ENCODE results near the gene SYNPO2.
"Not testable (repeated sequence)": the region's sequence is repeated elsewhere in the genome, so short reads cannot be mapped to it uniquely, and the experiment has no call there.

Gene SYNPO2

DNA sequence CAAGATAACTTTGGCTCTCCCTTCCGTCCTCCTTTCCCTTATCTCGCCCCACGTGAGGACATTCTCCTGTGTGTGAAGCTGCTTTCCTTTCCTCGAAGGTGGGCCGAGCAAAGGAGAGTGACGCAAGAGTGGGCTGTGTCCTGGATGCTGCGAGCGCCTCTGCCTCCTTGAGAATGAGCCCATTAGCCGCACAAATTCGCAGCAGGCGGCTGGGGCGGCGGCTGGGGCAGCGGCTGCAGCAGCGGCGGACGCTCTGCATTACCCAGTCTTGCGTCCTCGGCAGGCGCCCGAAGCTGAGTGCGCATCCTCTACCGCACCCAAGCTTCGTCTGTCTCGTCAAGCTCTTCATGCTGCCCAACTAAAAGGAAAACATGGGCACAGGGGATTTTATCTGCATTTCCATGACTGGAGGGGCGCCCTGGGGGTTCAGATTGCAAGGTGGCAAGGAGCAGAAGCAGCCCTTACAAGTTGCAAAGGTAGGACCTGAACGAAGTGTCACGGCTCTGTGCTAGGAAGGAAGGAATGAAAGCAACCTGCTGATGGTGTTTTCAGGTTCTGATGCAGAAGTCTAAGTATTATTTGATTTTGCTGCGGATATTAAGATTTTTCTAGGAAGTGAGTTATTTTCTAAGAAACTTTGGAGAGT is at the start of gene SYNPO2:
Gene SYNPO2, plus strand, starts transcription at position 189 of the 646 bp plus-strand sequence. Its CDS starts 183 bp downstream, at position 372.
- peak; percentile 7 to 11 (median 11) for DNase-seq (ENCODE audit: low read depth in 2 of 3, low spot score in 2 of 3)

DNA sequence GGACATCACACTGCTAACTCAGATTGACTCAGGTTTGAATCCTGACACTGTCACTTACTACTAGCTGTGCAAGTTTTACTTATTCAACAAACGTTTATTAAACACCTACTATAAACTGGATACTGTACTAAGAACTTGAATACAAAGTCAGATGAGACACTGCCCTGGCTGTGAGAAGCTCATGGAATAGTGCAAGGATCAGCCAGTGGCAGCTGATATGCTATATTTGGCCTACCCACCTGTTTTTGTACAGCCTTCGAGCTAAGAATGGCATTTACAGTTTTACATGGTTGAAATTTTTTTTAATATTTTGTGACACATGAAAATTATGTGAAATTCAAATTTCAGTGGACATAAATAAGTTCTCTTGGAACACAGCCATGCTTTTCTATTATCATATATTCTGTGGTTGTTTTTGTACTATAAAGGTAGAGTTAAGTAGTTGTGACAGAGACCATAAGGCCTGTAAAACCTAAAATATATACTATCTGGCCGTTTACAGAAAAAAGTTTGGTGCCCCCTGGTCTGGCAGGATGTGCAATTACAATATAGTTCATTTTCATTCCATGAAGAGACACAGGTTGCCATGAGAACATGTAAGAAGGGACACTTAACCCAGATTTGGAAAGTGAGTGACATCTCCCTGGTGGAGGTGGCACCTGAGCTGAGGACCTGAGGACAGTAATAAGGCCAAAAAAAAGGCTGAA is 49.3 kb upstream of the SYNPO2 start:
- no peak for DNase-seq (ENCODE audit: low read depth in 2 of 3, low spot score in 2 of 3)

- DNase-seq (ENCODE audit: low read depth in 2 of 3, low spot score in 2 of 3): no peak
Measured at GRCh38 chr4:118842055-118842454, 46.6 kb upstream of the SYNPO2 start.

DNA sequence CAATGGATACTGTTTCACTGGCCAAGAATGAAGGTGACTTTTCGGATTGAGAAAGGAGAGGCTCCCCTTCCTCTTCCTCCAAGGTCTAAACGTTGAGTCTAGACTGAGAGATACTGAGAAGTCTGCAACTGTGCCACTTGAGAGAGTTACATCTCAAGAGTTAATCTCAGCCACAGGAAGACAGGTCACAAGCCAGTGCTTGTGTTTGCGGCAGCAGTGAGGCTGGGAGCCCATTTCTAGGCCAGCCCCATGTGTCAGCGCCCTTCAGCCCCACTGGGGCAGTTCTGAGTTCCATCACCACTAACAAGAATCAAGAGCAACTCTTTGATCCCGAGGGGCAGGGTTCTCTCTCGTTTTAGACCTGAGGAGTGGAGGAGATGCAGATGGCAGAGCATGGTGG is 45.4 kb upstream of the SYNPO2 start:
- no peak for DNase-seq (ENCODE audit: low read depth in 2 of 3, low spot score in 2 of 3)

- DNase-seq (ENCODE audit: low read depth in 2 of 3, low spot score in 2 of 3): no peak
Measured at GRCh38 chr4:118845552-118846050, 43.1 kb upstream of the SYNPO2 start.

GRCh38 chr4:118846979-118847378 is 41.7 kb upstream of the SYNPO2 start:
- DNase-seq (ENCODE audit: low read depth in 2 of 3, low spot score in 2 of 3): no peak

- DNase-seq (ENCODE audit: low read depth in 2 of 3, low spot score in 2 of 3): no peak
Measured at GRCh38 chr4:118848242-118848641, 40.4 kb upstream of the SYNPO2 start.

DNA sequence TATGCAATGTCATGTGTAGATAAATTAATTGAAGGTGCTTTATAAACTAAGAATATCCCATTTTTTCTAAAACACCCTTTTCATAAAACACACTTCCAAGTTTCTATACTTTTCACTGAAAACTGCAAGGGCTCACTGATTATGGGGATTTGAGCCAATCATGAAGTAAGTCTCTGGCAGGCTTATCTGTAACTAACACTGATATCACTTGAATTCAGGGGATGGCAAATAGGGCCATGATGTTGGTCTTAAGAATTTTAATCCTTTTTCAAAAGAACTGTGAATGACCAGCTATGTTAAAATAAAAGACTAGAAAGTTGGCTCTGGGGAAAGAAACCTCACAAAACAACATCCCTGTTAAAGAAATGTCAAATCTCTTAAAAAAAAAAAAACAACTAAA is 39.8 kb upstream of the SYNPO2 start:
- no peak for DNase-seq (ENCODE audit: low read depth in 2 of 3, low spot score in 2 of 3)

- DNase-seq (ENCODE audit: low read depth in 2 of 3, low spot score in 2 of 3): no peak
Measured at GRCh38 chr4:118849867-118850487, 38.7 kb upstream of the SYNPO2 start.

DNA sequence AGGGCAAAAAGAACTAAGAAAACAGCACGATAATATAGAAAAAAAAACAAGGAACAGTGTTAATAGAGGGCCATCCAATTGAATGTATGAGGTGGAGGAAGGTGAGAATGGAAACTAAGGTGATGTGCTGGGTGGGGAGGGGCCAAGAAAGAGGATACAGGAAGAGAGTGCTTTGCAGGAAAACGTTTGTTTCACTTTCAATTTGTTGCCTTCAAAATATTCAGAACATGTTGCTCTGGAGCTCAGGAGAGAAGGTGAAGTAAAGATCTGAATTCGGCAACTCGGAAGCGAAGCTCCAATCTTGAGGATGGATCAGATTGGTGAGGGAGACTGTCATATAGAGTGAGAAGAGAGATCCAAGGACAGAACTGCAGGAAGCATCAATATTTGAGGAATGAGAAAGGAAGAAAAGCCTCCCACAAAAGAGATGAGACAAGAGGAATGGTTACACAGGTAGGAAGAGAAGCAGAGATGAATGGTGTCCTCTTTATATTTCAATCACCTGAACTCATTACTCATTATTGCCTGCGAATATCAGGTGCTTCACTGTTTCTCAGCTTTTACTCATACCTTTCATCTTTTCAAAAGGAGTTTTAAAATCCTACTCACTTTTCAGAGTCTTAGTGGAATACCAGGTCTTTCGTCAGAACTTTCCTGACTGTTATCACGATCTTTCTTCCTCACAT is 38.0 kb upstream of the SYNPO2 start:
- no peak for DNase-seq (ENCODE audit: low read depth in 2 of 3, low spot score in 2 of 3)

GRCh38 chr4:118857760-118858159 is 30.9 kb upstream of the SYNPO2 start:
- DNase-seq (ENCODE audit: low read depth in 2 of 3, low spot score in 2 of 3): no peak

- DNase-seq (ENCODE audit: low read depth in 2 of 3, low spot score in 2 of 3): no peak
Measured at GRCh38 chr4:118858779-118859178, 29.9 kb upstream of the SYNPO2 start.

GRCh38 chr4:118865091-118865708 is 23.5 kb upstream of the SYNPO2 start:
- DNase-seq (ENCODE audit: low read depth in 2 of 3, low spot score in 2 of 3): no peak

- no peak for DNase-seq (ENCODE audit: low read depth in 2 of 3, low spot score in 2 of 3)
Measured at GRCh38 chr4:118866442-118866841, 22.2 kb upstream of the SYNPO2 start.

- DNase-seq (ENCODE audit: low read depth in 2 of 3, low spot score in 2 of 3): no peak
Measured at GRCh38 chr4:118867311-118868067, 21.2 kb upstream of the SYNPO2 start.

DNA sequence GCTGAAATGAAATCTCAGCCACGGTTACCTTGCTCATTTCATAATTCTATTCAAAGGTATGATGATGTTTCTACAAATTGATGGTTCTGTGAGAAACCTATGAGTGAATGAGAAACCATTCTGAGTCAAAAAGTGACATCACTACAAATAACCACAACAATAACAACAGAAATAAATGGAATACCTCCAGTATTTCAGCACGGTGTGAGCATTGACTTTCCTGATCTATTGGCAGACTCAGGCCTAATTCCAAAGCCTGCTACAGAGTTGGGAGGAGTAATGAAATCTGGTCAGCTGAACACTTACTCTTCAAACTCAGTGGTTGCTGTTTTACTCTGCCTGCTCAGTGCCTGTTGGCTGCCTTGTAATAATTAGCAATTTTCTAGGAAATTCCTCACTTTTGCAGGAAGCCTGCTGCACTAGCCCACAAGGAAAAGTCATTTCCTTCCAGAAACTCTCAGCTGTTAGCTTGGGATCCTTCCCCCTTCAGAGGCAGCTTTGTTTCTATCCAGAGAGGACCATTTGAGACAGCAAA is 18.8 kb upstream of the SYNPO2 start:
- DNase-seq (ENCODE audit: low read depth in 2 of 3, low spot score in 2 of 3): no peak

DNA sequence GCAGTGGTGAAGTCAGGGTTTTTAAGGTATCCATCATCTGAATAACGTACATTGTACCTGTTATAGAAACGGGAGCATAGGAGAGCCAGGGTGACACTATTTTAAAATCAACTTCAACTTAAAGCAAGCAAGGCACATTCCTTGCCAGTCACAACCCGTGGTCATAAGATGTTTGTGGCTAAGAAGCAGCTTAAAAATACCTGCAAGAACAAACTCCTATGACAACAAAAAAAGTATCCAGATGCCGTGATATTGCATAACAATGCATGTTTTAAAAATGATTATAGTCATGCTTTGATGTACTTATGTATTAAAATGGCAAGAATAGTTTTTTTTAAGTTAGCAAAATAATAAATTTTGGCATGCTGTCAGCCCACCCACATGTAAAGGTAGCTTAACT is 16.5 kb upstream of the SYNPO2 start:
- no peak for DNase-seq (ENCODE audit: low read depth in 2 of 3, low spot score in 2 of 3)

- no peak for DNase-seq (ENCODE audit: low read depth in 2 of 3, low spot score in 2 of 3)
Measured at GRCh38 chr4:118877797-118878196, 10.9 kb upstream of the SYNPO2 start.

GRCh38 chr4:118878507-118878906 is 10.1 kb upstream of the SYNPO2 start:
- not testable (repeated sequence) for DNase-seq (ENCODE audit: low read depth in 2 of 3, low spot score in 2 of 3)

DNA sequence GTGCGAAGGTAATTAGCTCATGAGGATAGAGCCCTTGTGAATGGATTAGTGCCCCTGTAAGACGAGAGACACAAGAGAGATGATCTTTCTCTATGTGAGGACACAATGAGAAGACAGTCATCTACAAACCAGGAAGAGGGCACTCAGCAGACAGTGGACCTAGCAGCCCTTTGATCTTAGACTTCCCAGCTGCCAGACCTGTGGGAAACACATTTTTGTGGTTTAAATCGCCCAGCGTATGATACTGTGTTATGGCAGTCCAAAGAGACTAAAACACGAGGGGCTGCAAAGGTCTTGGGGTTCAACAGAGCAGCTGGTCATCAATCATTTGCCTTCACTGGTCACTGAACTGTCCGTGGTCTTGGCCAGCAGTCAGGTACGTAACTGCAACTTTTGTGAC is 9.2 kb upstream of the SYNPO2 start:
- no peak for DNase-seq (ENCODE audit: low read depth in 2 of 3, low spot score in 2 of 3)

All from activated CD8-positive, alpha-beta memory T cell treated with anti-CD3 and anti-CD28 coated beads for 48 hours (primary cell).